SH-SY5Y (cell line): Measurements from ENCODE around the gene SWAP70.

Experiments used
- GATA2 ChIP-seq: IDR thresholded peaks from 2 replicates; pipeline ENCODE4 v1.6.1; 2011; ENCODE audit warnings: mild to moderate bottlenecking, low read depth, low read length
- GATA3 ChIP-seq: IDR thresholded peaks from 2 replicates; pipeline ENCODE4 v1.6.1; 2011; ENCODE audit warnings: low read depth, mild to moderate bottlenecking, low read length, moderate library complexity

GRCh38 chr11:9774109-9774508 is 110.2 kb downstream of the SWAP70 start:
- TF ChIP-seq GATA3 = no peak
- TF ChIP-seq GATA2 = no peak
